ENCODE results near the gene SPINK13. TPM values are rescaled to one million over a fixed set of nuclear protein-coding genes. Genes with fewer than 3 reads are reported as not detected.
A peak's percentile ranks its signal among the peaks of the same experiment; 100 is the strongest.
"Not testable (repeated sequence)": the region's sequence is repeated elsewhere in the genome, so short reads cannot be mapped to it uniquely, and the experiment has no call there.

The SPINK13 gene
- total and polyA plus RNA-seq, 2 donors (not counting 1 experiment from before 2014, with no cell fraction given) = not detected

DNA sequence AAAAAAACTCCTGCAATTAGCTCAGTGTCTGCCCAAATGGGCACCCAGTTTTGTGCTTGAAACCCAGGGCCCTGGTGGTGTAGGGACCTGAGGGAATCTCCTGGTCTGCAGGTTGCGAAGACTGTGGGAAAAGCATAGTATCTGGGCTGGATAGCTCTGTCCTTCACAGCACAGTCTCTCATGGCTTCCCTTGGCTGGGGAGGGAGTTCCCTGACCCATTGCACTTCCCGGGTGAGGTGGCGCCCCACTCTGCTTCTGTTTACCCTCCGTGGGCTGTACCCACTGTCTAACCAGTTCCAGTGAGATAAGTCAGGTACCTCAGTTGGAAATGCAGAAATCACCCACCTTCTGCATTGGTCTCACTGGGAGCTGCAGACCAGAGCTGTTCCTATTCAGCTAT, 12.7 kb downstream of the SPINK13 start:
- H3K4me1 ChIP-seq (ENCODE audit: control insufficient read depth in 2 of 2, insufficient read depth in 2 of 2, low read length in 2 of 2); CTCF ChIA-PET: not testable (repeated sequence)
- H3K9me3 Mint-ChIP-seq (ENCODE audit: insufficient read depth) = peaks cover 10% of the 10 kb centered on the region

DNA sequence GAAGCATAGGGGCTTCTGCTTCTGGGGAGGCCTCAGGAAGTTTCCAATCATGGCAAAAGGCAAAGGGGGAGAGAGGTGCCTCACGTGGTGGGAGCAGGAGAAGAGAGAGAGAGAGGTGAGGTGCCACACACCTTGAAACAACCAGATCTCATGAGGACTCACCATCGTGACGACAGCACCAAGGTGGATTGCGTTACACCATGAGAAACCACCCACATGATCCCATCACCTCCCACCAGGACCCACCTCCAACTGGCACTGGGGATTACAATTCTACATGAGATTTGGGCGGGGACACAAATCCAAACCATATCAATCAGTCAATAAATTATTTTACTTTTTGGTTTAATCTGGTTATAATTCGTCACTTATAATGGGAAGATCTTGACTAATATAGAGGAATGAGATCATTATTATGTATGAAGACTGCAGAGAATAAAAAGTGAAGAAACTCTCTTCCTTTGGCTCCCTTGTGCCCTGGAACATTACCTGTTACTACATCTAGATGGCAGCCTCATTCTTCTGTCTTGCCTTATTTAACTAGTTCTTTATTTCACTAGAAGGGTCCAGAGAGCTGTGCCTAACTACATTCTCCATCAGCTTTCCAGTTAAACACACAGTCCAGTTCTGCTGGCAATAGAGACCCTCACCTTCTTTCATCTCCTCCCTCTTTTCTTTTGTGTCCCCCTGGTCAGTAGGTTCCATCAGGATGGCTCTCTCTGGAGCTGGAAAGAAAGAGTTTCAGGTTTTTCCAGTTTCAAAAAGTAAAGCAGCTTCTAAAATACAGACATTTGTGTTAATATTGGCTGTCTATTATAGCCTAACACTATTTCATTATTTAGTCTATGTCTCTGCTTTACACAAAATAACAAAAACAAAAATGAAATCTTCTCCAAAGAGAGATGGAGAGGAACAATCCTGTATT, 21.9 kb downstream of the SPINK13 start:
- H3K27me3 ChIP-seq (replicated peaks in 1 of 4; ENCODE audit: control extremely low read depth in 1 of 4, control insufficient read depth in 3 of 4, insufficient read depth in 4 of 4, low read length in 3 of 4) = no peaks in the 10 kb centered on the region
- TF ChIP-seq EZH2 (IDR thresholded peaks at IDR 0.05; ENCODE audit: borderline replicate concordance, insufficient read depth, low read depth, low read length, poor library complexity, severe bottlenecking) = no peak
- TF ChIP-seq, protein P1, sequence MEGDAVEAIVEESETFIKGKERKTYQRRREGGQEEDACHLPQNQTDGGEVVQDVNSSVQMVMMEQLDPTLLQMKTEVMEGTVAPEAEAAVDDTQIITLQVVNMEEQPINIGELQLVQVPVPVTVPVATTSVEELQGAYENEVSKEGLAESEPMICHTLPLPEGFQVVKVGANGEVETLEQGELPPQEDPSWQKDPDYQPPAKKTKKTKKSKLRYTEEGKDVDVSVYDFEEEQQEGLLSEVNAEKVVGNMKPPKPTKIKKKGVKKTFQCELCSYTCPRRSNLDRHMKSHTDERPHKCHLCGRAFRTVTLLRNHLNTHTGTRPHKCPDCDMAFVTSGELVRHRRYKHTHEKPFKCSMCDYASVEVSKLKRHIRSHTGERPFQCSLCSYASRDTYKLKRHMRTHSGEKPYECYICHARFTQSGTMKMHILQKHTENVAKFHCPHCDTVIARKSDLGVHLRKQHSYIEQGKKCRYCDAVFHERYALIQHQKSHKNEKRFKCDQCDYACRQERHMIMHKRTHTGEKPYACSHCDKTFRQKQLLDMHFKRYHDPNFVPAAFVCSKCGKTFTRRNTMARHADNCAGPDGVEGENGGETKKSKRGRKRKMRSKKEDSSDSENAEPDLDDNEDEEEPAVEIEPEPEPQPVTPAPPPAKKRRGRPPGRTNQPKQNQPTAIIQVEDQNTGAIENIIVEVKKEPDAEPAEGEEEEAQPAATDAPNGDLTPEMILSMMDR (IDR thresholded peaks at IDR 0.05) = peak; percentile 26
- H3K9me3 Mint-ChIP-seq (ENCODE audit: insufficient read depth) = no peaks in the 10 kb centered on the region
- no peak for ATAC-seq (ENCODE audit: low read depth)
- no peak overlapping the region for H3K4me3 ChIP-seq (ENCODE audit: control extremely low read depth in 1 of 5, extremely low read depth in 1 of 5, insufficient read depth in 1 of 5, low read depth in 2 of 5, low read length in 4 of 5)
- peak; percentile 8 for DNase-seq
- no peaks in the 10 kb centered on the region for H3K4me1 ChIP-seq (ENCODE audit: control insufficient read depth in 2 of 2, insufficient read depth in 2 of 2, low read length in 2 of 2)
- no peak overlapping the region for H3K4me2 ChIP-seq (replicated peaks; ENCODE audit: low read depth, low read length, poor library complexity, severe bottlenecking)
- H3K9me3 ChIP-seq (ENCODE audit: control extremely low read depth in 1 of 3, control insufficient read depth in 2 of 3, insufficient read depth in 1 of 3, low read length in 2 of 3) = no peaks in the 10 kb centered on the region
- no peaks in the 10 kb centered on the region for H3K4me1 Mint-ChIP-seq
- peaks cover 1% of the 10 kb centered on the region for H3K27me3 Mint-ChIP-seq
- H3K4me3 Mint-ChIP-seq = no peak overlapping the region
- intact Hi-C loops (cut with micrococcal nuclease) = loop anchor here (2.0 kb wide), 1 partner anchor 166 kb away; no protein-coding TSS in a partner anchor
- H3K27ac Mint-ChIP-seq = no peak overlapping the region
- no CpG with 5 or more reads among the region's 6 CpGs for WGBS (ENCODE audit: insufficient coverage)
- no peak overlapping the region for H2AFZ ChIP-seq (ENCODE audit: insufficient read depth, low read depth, low read length, poor library complexity, severe bottlenecking)
- ChIA-PET POLR2A (no interaction called here), CTCF (interaction anchor here (1.0 kb wide), 1 partner anchor 193 kb away, joined by 3 read pairs; no protein-coding TSS in a partner anchor)
- H4K20me1 ChIP-seq (ENCODE audit: control insufficient read depth, insufficient read depth, low read length, poor library complexity, severe bottlenecking) = no peaks in the 10 kb centered on the region
- H3K36me3 ChIP-seq (replicated peaks in 1 of 2; ENCODE audit: control extremely low read depth in 1 of 2, control insufficient read depth in 1 of 2, extremely low read depth in 1 of 2, insufficient read depth in 2 of 2, low read length in 1 of 2) = no peaks in the 10 kb centered on the region
- H3K27ac ChIP-seq (ENCODE audit: low read length in 2 of 2) = no peak overlapping the region
- H3K79me2 ChIP-seq (ENCODE audit: control insufficient read depth, insufficient read depth, low read length) = no peaks in the 10 kb centered on the region
- H3K9ac ChIP-seq (ENCODE audit: low read length) = no peak overlapping the region

More for the DNA sequence above, 12.7 kb downstream of the SPINK13 start:
- POLR2A ChIA-PET; H4K20me1 ChIP-seq (ENCODE audit: control insufficient read depth, insufficient read depth, low read length, poor library complexity, severe bottlenecking); H3K27me3 Mint-ChIP-seq; H3K27ac ChIP-seq (ENCODE audit: low read length in 2 of 2); H3K79me2 ChIP-seq (ENCODE audit: control insufficient read depth, insufficient read depth, low read length); H3K9ac ChIP-seq (ENCODE audit: low read length); intact Hi-C loops (cut with micrococcal nuclease); H3K4me1 Mint-ChIP-seq; H3K27ac Mint-ChIP-seq; H3K27me3 ChIP-seq (replicated peaks in 1 of 4; ENCODE audit: control extremely low read depth in 1 of 4, control insufficient read depth in 3 of 4, insufficient read depth in 4 of 4, low read length in 3 of 4); H3K4me3 ChIP-seq (ENCODE audit: control extremely low read depth in 1 of 5, extremely low read depth in 1 of 5, insufficient read depth in 1 of 5, low read depth in 2 of 5, low read length in 4 of 5); H3K4me3 Mint-ChIP-seq; DNase-seq; H2AFZ ChIP-seq (ENCODE audit: insufficient read depth, low read depth, low read length, poor library complexity, severe bottlenecking); H3K4me2 ChIP-seq (replicated peaks; ENCODE audit: low read depth, low read length, poor library complexity, severe bottlenecking); ATAC-seq (ENCODE audit: low read depth); H3K36me3 ChIP-seq (replicated peaks in 1 of 2; ENCODE audit: control extremely low read depth in 1 of 2, control insufficient read depth in 1 of 2, extremely low read depth in 1 of 2, insufficient read depth in 2 of 2, low read length in 1 of 2): not testable (repeated sequence)
- WGBS (ENCODE audit: insufficient coverage) = 82% methylated on average over 4 of the region's 4 CpGs
- peaks cover 0 to 11% (median 0%) of the 10 kb centered on the region in 3 donors for H3K9me3 ChIP-seq (ENCODE audit: control extremely low read depth in 1 of 3, control insufficient read depth in 2 of 3, insufficient read depth in 1 of 3, low read length in 2 of 3)

All from B cell (primary cell).